GM18498 (cell line): ENCODE data around the gene GPI.
"Not testable (repeated sequence)": the region's sequence is repeated elsewhere in the genome, so short reads cannot be mapped to it uniquely, and the experiment has no call there.

Experiments used
- ATAC-seq: cut with Tn5 transposase; IDR thresholded peaks from one replicate; pipeline ENCODE4 v1.9.1; 2021; ENCODE audit warnings: mild to moderate bottlenecking, moderate library complexity; ENCODE audit not compliant: unreplicated experiment

The GPI gene

GRCh38 chr19:34366738-34367623 lies 2.0 kb downstream of the GPI start:
- no peak for ATAC-seq

- no peak for ATAC-seq
These were observed 2.6 kb downstream of the GPI start for GRCh38 chr19:34367624-34367957.

- no peak for ATAC-seq
These were observed 3.3 kb downstream of the GPI start for GRCh38 chr19:34368338-34368737.

- not testable (repeated sequence) for ATAC-seq
These were observed 4.2 kb downstream of the GPI start for GRCh38 chr19:34369166-34369565.

GRCh38 chr19:34370117-34370516 lies 5.1 kb downstream of the GPI start:
- ATAC-seq, result no peak

- ATAC-seq, result no peak
These were observed 6.0 kb downstream of the GPI start for GRCh38 chr19:34370983-34371382.

GRCh38 chr19:34373601-34374288 lies 8.7 kb downstream of the GPI start:
- no peak for ATAC-seq

GRCh38 chr19:34375598-34375997 lies 10.6 kb downstream of the GPI start:
- no peak for ATAC-seq

- ATAC-seq, result no peak
These were observed 15.7 kb downstream of the GPI start for GRCh38 chr19:34380639-34381241.

GRCh38 chr19:34381399-34382251 lies 16.6 kb downstream of the GPI start:
- ATAC-seq, result no peak

- no peak for ATAC-seq
These were observed 17.5 kb downstream of the GPI start for GRCh38 chr19:34382471-34382870.

GRCh38 chr19:34383599-34383998 lies 18.6 kb downstream of the GPI start:
- no peak for ATAC-seq

- ATAC-seq, result no peak
These were observed 21.8 kb downstream of the GPI start for GRCh38 chr19:34386645-34387445.

- ATAC-seq, result no peak
These were observed 22.4 kb downstream of the GPI start for GRCh38 chr19:34387446-34387810.

- not testable (repeated sequence) for ATAC-seq
These were observed 23.7 kb downstream of the GPI start for GRCh38 chr19:34388745-34389144.

- no peak for ATAC-seq
These were observed 26.8 kb downstream of the GPI start for GRCh38 chr19:34391813-34392212.

GRCh38 chr19:34393031-34393430 lies 28.0 kb downstream of the GPI start:
- ATAC-seq, result no peak

GRCh38 chr19:34393629-34394028 lies 28.6 kb downstream of the GPI start:
- ATAC-seq, result no peak

- no peak for ATAC-seq
These were observed 32.9 kb downstream of the GPI start for GRCh38 chr19:34397853-34398252.

GRCh38 chr19:34399886-34400285 lies 34.9 kb downstream of the GPI start:
- no peak for ATAC-seq
